GM21619 (cell line): ENCODE measurements around the gene FLOT2.
A peak's percentile ranks its signal among the peaks of the same experiment; 100 is the strongest.
"Not testable (repeated sequence)": the region's sequence is repeated elsewhere in the genome, so short reads cannot be mapped to it uniquely, and the experiment has no call there.

ENCODE experiments used
- ATAC-seq: cut with Tn5 transposase; IDR thresholded peaks from one replicate; pipeline ENCODE4 v1.9.1; 2021; ENCODE audit not compliant: unreplicated experiment

FLOT2 gene

GRCh38 chr17:28917029-28917428 lies 19.5 kb upstream of the FLOT2 start:
- no peak for ATAC-seq

- no peak for ATAC-seq
Measured at GRCh38 chr17:28916302-28916934, 18.9 kb upstream of the FLOT2 start.

- no peak for ATAC-seq
Measured at GRCh38 chr17:28912938-28913333, 15.4 kb upstream of the FLOT2 start.

- no peak for ATAC-seq
Measured at GRCh38 chr17:28912281-28912937, 14.9 kb upstream of the FLOT2 start.

GRCh38 chr17:28911411-28912045 lies 14.0 kb upstream of the FLOT2 start:
- no peak for ATAC-seq

- ATAC-seq = no peak
Measured at GRCh38 chr17:28910534-28910933, 13.0 kb upstream of the FLOT2 start.

- no peak for ATAC-seq
Measured at GRCh38 chr17:28908640-28909167, 11.2 kb upstream of the FLOT2 start.

- ATAC-seq = no peak
Measured at GRCh38 chr17:28907709-28908475, 10.4 kb upstream of the FLOT2 start.

GRCh38 chr17:28906706-28907438 lies 9.3 kb upstream of the FLOT2 start:
- ATAC-seq = no peak

- ATAC-seq = no peak
Measured at GRCh38 chr17:28906276-28906675, 8.7 kb upstream of the FLOT2 start.

- no peak for ATAC-seq
Measured at GRCh38 chr17:28904800-28905199, 7.3 kb upstream of the FLOT2 start.

GRCh38 chr17:28903546-28903841 lies 6.0 kb upstream of the FLOT2 start:
- ATAC-seq = not testable (repeated sequence)

GRCh38 chr17:28902819-28903545 lies 5.4 kb upstream of the FLOT2 start, which contains the start of gene DHRS13:
DHRS13 (minus strand) TSS chr17:28903079; CDS start chr17:28902944, 135 bp downstream.
- peak; percentile 81 for ATAC-seq

GRCh38 chr17:28901866-28902818 lies 4.6 kb upstream of the FLOT2 start:
- ATAC-seq = peak; percentile 26

- no peak for ATAC-seq
Measured at GRCh38 chr17:28900986-28901726, 3.6 kb upstream of the FLOT2 start.

- no peak for ATAC-seq
Measured at GRCh38 chr17:28899212-28899815, 1.8 kb upstream of the FLOT2 start.

GRCh38 chr17:28898527-28898955 lies 1.0 kb upstream of the FLOT2 start:
- ATAC-seq = no peak
